Umbilical cord (tissue), 2 donors: Measurements from ENCODE around the gene MUSTN1. TPM values are rescaled to one million over a fixed set of nuclear protein-coding genes. Genes with fewer than 3 reads are reported as not detected.

Source experiments
- DNase-seq: peaks from one replicate; pipeline ENCODE4 v3.0.0-alpha.2; 2015; ENCODE audit warnings: low spot score
- total RNA-seq: library from RNA; depleted of rRNA; stranded (reverse); fragments of >200 nt; gene quantifications from one replicate; pipeline ENCODE4 v1.2.3, GENCODE V29; 2014; ENCODE audit warnings: low replicate concordance; ENCODE audit not compliant: insufficient read depth

The MUSTN1 gene
- total RNA-seq, 1 donor from 2014 or later = 6.7 TPM

DNA sequence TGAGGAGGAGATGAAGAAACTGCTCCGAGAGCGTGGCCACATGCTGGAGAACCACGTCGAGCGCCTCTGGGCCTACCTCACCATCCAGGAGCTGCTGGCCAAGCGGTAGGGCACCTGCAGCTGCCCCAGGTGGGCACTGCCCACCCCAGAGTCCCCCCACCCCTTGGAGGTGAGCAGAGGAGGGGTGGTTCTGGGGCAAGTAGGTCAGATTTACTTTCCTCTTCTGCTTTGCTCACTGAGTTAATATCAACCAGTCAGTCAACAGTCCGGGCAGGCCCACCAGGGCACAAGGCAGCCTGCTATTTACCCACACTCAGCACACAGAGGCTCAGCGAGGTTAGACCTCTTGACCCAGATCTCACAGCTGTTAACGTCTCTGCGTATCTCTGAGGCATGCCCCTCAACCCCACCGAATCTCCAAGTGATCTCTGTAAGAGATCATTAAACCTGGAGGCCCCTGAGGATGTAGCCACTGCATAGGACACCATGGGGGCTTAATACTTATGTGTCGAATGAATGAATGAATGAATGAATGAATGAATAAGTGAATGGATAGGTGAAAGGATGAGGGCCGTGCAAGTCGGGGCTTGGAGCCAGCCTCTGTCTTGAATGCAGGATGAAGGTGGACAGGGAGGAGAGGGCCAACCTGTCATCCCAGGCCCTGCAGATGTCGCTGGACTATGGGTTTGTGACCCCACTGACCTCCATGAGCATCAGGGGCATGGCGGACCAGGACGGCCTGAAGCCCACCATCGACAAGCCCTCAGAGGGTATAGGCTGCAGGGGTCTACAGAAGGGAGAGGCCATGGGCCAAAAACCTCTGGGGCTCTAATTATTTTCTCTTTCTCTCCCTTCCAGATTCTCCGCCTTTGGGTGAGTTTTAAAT, 48.2 kb downstream of the MUSTN1 start:
- DNase-seq = no peak

DNA sequence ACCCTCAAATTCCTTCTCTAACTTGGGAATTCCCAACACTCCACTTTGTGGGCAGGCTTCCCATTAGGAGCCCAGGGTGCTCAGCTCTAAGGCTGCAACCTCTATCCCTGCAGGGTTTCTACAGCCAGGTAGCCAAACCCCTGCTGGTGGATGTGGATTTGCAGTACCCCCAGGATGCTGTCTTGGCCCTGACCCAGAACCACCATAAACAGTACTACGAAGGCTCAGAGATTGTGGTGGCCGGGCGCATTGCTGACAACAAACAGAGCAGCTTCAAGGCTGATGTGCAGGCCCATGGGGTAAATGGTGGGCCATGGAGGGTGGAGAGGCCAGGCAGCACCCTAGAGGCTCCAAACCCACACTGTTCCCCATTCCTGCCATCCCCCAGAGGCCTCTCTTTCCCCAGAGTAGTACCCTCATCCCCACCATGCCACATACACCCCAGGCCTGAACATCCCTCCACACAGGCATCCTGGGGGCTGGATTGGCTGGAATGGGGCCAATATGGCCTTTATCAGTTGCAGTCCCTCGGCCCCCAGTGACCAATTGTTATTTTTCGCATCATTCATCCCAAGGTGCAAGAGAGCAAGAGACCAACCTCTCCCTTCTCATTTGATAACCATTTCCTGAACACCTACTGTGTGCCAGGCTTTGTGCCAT, 49.8 kb downstream of the MUSTN1 start:
- no peak for DNase-seq

DNA sequence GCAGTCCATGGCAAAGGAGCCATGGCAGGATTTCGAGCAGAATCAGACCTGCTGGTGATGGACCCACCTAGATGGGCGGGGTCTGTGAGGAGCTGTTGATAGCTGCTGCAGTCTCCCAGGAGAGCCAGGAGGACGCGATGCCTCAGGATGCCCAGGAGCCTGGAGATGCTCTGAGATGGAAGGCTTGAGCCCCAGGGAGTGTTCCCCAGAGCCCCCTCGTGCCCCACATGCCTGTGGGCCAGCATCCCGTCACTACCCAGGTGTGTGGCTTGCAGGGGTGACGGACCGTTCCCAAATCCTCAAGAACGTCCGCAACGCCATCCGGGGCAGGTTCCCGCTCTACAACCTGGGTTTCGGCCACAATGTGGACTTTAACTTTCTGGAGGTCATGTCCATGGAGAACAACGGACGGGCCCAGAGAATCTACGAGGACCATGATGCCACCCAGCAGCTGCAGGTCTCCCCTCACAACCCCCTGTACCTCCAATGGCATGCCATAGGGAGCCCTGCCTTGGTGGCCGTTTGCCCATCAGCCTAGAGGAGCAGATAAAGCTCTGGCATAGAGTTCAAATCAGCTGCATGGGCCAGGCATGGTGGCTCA, 50.7 kb downstream of the MUSTN1 start:
- no peak for DNase-seq

GRCh38 chr3:52783211-52783555, 51.6 kb downstream of the MUSTN1 start:
- DNase-seq = no peak

Other genes starting within 250 kb of the MUSTN1 start
- gene PBRM1, start 149.1 kb downstream of the MUSTN1 start, total RNA-seq = 122 TPM
- gene GNL3, start 149.0 kb downstream of the MUSTN1 start, total RNA-seq = 75.4 TPM
- gene GLT8D1, start 129.2 kb downstream of the MUSTN1 start, total RNA-seq = 100 TPM
- gene SPCS1, start 128.9 kb downstream of the MUSTN1 start, total RNA-seq = 87.9 TPM
- 24.3 TPM for gene NEK4, start 64.1 kb downstream of the MUSTN1 start, total RNA-seq
- 1.2 TPM for gene ITIH1, start 57.4 kb downstream of the MUSTN1 start, total RNA-seq
- 48.2 TPM for gene ITIH3, start 40.2 kb downstream of the MUSTN1 start, total RNA-seq
- 12.5 TPM for gene ITIH4, start 4.3 kb downstream of the MUSTN1 start, total RNA-seq
- gene STIMATE, start 62.5 kb upstream of the MUSTN1 start, total RNA-seq = 7.2 TPM
- 5.1 TPM for gene SFMBT1, start 211.1 kb upstream of the MUSTN1 start, total RNA-seq